Mesenteric fat pad (tissue), 1 donor: ENCODE results near the gene B4GALT4. TPM values are rescaled to one million over a fixed set of nuclear protein-coding genes. Genes with fewer than 3 reads are reported as not detected.
"Not testable (repeated sequence)": the region's sequence is repeated elsewhere in the genome, so short reads cannot be mapped to it uniquely, and the experiment has no call there.

ENCODE experiments used
- DNase-seq: peaks from one replicate; pipeline ENCODE4 v3.0.0-alpha.2; 2020; ENCODE audit warnings: low spot score
- long read RNA-seq: library from polyadenylated mRNA; unstranded; transcript quantifications from one replicate; pipeline ENCODE4 v2.0.0, GENCODE V29; 2020
- total RNA-seq: library from RNA; stranded (reverse); fragmentation: NEBNext Ultra II Directional; extraction: Animal tissue kit (Norgen Biotek cat#: 25700); gene quantifications from one replicate; pipeline ENCODE4 v1.2.1, GENCODE V29; 2021
- donor health status: DM: yes; HTN: yes; CAD: no.

Gene B4GALT4
- total RNA-seq = 15.0 TPM
- long read RNA-seq, transcript B4GALT4-201 (9 exons, 2,385 nt) = minor isoform, 11 of 64 reads
- long read RNA-seq, transcript B4GALT4-202 (8 exons, 2,459 nt) = major isoform, 29 of 64 reads
- long read RNA-seq, partial matches to known transcripts = 6 of 64 reads
- long read RNA-seq, other reads (novel, unspliced or antisense) = 17 of 64 reads

- DNase-seq = peak; percentile 95
These were observed at the start of gene B4GALT4 for GRCh38 chr3:119240591-119241434. B4GALT4 (minus strand) TSS chr3:119240878; CDS start chr3:119230099, 10,779 bp downstream.

- no peak for DNase-seq
These were observed 48.7 kb upstream of the B4GALT4 start for GRCh38 chr3:119289404-119289770.

GRCh38 chr3:119288669-119289403, 48.2 kb upstream of the B4GALT4 start:
- no peak for DNase-seq

GRCh38 chr3:119279584-119280243, 39.0 kb upstream of the B4GALT4 start:
- no peak for DNase-seq

GRCh38 chr3:119279101-119279554, 38.5 kb upstream of the B4GALT4 start:
- DNase-seq = no peak

- DNase-seq = no peak
These were observed 36.0 kb upstream of the B4GALT4 start for GRCh38 chr3:119276680-119277079.

GRCh38 chr3:119270212-119270611, 29.5 kb upstream of the B4GALT4 start:
- not testable (repeated sequence) for DNase-seq

- DNase-seq = no peak
These were observed 20.4 kb upstream of the B4GALT4 start for GRCh38 chr3:119261055-119261454.

GRCh38 chr3:119259821-119260220, 19.1 kb upstream of the B4GALT4 start:
- DNase-seq = no peak

- DNase-seq = no peak
These were observed 18.2 kb upstream of the B4GALT4 start for GRCh38 chr3:119258915-119259314.

- DNase-seq = no peak
These were observed 17.2 kb upstream of the B4GALT4 start for GRCh38 chr3:119257654-119258410.

GRCh38 chr3:119257111-119257510, 16.4 kb upstream of the B4GALT4 start:
- no peak for DNase-seq

GRCh38 chr3:119255214-119255613, 14.5 kb upstream of the B4GALT4 start:
- no peak for DNase-seq

- no peak for DNase-seq
These were observed 5.1 kb upstream of the B4GALT4 start for GRCh38 chr3:119245778-119246177.

- DNase-seq = no peak
These were observed 3.0 kb upstream of the B4GALT4 start for GRCh38 chr3:119243712-119244111.

- DNase-seq = not testable (repeated sequence)
These were observed 2.4 kb upstream of the B4GALT4 start for GRCh38 chr3:119243058-119243529.

GRCh38 chr3:119242387-119243057, 1.8 kb upstream of the B4GALT4 start:
- not testable (repeated sequence) for DNase-seq

- DNase-seq = no peak
These were observed 532 bp downstream of the B4GALT4 start for GRCh38 chr3:119240101-119240590.

GRCh38 chr3:119239206-119239820, 1.4 kb downstream of the B4GALT4 start:
- DNase-seq = no peak
